ENCODE results near the gene PLEK2. TPM values are rescaled to one million over a fixed set of nuclear protein-coding genes. Genes with fewer than 3 reads are reported as not detected.
"Not testable (repeated sequence)": the region's sequence is repeated elsewhere in the genome, so short reads cannot be mapped to it uniquely, and the experiment has no call there.

PLEK2 gene
- total RNA-seq, 4 donors from 2014 or later = 0.44 to 0.94 TPM; not detected in 2

- in situ Hi-C loops (cut with MboI; ENCODE audit: low sequenced_read_pairs in 4 of 4) (no loop called here), intact Hi-C loops (cut with DNase I; ENCODE audit: low total_unique reads) (no loop called here)
- ATAC-seq = no peak
- Histone ChIP-seq H3K36me3 (no peaks in the 10 kb centered on the region), H3K27me3 (peaks cover 13 to 20% (median 13%) of the 10 kb centered on the region in 3 donors), H3K4me3 (peak overlapping the region in 1 of 4 donors; percentile 29), H3K27ac (no peak overlapping the region), H3K4me1 (no peaks in the 10 kb centered on the region), H3K9me3 (no peaks in the 10 kb centered on the region)
- TF ChIP-seq, protein P1, sequence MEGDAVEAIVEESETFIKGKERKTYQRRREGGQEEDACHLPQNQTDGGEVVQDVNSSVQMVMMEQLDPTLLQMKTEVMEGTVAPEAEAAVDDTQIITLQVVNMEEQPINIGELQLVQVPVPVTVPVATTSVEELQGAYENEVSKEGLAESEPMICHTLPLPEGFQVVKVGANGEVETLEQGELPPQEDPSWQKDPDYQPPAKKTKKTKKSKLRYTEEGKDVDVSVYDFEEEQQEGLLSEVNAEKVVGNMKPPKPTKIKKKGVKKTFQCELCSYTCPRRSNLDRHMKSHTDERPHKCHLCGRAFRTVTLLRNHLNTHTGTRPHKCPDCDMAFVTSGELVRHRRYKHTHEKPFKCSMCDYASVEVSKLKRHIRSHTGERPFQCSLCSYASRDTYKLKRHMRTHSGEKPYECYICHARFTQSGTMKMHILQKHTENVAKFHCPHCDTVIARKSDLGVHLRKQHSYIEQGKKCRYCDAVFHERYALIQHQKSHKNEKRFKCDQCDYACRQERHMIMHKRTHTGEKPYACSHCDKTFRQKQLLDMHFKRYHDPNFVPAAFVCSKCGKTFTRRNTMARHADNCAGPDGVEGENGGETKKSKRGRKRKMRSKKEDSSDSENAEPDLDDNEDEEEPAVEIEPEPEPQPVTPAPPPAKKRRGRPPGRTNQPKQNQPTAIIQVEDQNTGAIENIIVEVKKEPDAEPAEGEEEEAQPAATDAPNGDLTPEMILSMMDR (IDR thresholded peaks at IDR 0.05 in 4 of 5, conservative IDR thresholded peaks at IDR 0.05 in 1 of 5) = no peak
- TF ChIP-seq POLR2A (IDR thresholded peaks at IDR 0.05) = no peak
- DNase-seq = no peak
Measured at GRCh38 chr14:67411370-67411769, 595 bp downstream of the PLEK2 start.

DNA sequence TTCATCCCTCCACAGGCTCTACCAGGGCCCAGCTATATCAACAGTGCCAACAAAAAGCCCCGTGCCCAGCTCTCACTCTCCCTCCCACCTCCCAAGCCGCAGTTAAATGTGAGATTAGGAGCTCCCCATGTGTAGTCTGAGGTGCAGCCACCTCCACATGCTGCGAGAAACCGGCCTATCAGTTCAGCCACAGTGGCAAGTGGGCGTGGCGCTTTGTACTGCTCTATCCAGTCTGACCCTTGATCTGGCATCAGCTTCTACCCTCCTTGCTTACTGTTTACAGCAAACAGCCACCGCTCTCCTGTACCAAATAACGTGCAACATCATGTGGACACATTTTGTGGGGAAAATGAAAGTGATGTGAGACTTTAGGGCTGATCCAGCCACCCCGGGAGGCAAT, 1.7 kb downstream of the PLEK2 start:
- Histone ChIP-seq H3K27me3 (peaks cover 13 to 20% (median 13%) of the 10 kb centered on the region in 3 donors), H3K27ac (no peak overlapping the region), H3K4me3 (no peak overlapping the region), H3K36me3 (no peaks in the 10 kb centered on the region), H3K4me1 (no peaks in the 10 kb centered on the region), H3K9me3 (no peaks in the 10 kb centered on the region)
- in situ Hi-C loops (cut with MboI; ENCODE audit: low sequenced_read_pairs in 4 of 4) = no loop called here
- DNase-seq (no peak), ATAC-seq (no peak)
- intact Hi-C loops (cut with DNase I; ENCODE audit: low total_unique reads) = no loop called here
- no peak for TF ChIP-seq POLR2A (IDR thresholded peaks at IDR 0.05)

DNA sequence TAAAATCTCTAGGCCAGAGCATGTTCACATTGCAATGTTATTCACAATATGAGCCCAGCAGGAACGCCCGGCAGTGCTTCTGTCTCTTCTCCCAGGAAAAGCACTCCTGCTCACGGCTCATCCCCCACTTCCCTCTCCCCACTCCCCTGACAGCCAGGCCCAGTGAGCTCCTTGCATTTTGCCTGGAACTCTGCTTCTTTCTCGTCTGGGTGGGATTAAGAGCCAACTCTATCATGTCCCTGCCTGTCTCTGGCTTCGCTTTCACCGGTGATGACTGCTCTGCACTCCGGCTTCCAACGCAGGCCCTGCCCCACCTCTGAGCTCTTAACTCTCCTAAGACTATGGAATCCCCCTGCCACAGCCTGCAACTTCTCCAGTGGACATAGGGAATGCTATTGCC, 2.5 kb downstream of the PLEK2 start:
- Histone ChIP-seq H3K4me1 (no peaks in the 10 kb centered on the region), H3K27ac (no peak overlapping the region), H3K9me3 (no peaks in the 10 kb centered on the region), H3K4me3 (no peak overlapping the region), H3K27me3 (peaks cover 13 to 20% (median 13%) of the 10 kb centered on the region in 3 donors), H3K36me3 (no peaks in the 10 kb centered on the region)
- TF ChIP-seq, protein P1 (IDR thresholded peaks at IDR 0.05 in 4 of 5, conservative IDR thresholded peaks at IDR 0.05 in 1 of 5) = no peak
- no peak for TF ChIP-seq POLR2A (IDR thresholded peaks at IDR 0.05)
- DNase-seq (no peak), ATAC-seq (no peak)
- in situ Hi-C loops (cut with MboI; ENCODE audit: low sequenced_read_pairs in 4 of 4) (no loop called here), intact Hi-C loops (cut with DNase I; ENCODE audit: low total_unique reads) (no loop called here)

DNA sequence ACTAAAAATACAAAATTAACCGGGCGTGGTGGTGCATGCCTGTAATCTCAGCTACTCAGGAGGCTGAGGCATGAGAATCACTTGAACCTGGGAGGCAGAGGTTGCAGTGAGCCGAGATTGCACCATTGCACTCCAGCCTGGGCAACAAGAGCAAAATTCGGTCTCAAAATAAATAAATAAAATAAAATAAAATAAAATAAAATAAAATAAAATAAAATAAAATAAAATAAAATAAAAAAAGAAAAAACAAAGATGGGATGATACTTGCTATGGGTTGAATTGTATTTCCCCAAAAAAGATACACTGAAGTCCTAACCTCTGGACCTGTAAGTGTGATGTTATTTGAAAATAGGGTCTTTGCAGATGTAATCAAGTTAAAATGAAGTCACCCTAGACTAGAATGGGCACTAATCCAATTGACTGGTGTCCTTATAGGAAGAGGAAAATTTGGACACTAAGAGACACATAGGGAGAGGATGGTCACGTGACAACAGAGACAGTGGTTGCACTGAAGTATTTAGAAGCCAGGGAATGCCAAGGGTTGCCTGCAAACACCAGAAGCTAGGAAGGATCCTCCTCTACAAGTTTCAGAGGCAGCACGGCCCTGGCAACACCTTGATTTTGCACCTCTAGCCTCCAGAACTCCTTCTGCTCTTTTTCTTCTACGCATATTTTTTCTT, 3.7 kb downstream of the PLEK2 start:
- H3K4me3 ChIP-seq; intact Hi-C loops (cut with DNase I; ENCODE audit: low total_unique reads); H3K27ac ChIP-seq; ATAC-seq; H3K4me1 ChIP-seq; in situ Hi-C loops (cut with MboI; ENCODE audit: low sequenced_read_pairs in 4 of 4); DNase-seq; H3K9me3 ChIP-seq; H3K36me3 ChIP-seq: not testable (repeated sequence)
- peaks cover 13 to 20% (median 13%) of the 10 kb centered on the region in 3 donors for H3K27me3 ChIP-seq

DNA sequence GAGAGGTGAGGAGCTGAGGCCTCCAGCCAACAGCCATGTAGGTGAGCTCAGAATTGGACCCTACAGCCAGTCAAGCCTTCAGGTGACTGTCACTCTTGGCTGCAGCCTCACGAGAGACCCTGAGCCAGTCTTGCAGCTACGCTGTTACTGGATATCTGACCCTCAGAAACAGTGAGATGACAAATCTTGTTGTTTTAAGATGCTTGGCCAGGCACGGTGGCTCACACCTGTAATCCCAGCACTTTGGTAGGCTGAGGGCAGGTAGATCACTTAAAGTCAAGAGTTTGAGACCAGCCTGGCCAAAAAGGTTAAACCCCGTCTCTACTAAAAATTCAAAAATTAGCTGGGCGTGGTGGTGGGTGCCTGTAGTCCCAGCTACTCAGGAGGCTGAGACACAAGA, 6.2 kb downstream of the PLEK2 start:
- H3K27me3 ChIP-seq = no peaks in the 10 kb centered on the region
- TF ChIP-seq, protein P1 (IDR thresholded peaks at IDR 0.05 in 4 of 5, conservative IDR thresholded peaks at IDR 0.05 in 1 of 5) = no peak
- no peak for TF ChIP-seq POLR2A (IDR thresholded peaks at IDR 0.05)
- ATAC-seq = no peak
- DNase-seq = no peak
- no peak overlapping the region for H3K4me3 ChIP-seq
- intact Hi-C loops (cut with DNase I; ENCODE audit: low total_unique reads) (no loop called here), in situ Hi-C loops (cut with MboI; ENCODE audit: low sequenced_read_pairs in 4 of 4) (no loop called here)
- no peaks in the 10 kb centered on the region for H3K4me1 ChIP-seq
- no peak overlapping the region for H3K27ac ChIP-seq
- no peaks in the 10 kb centered on the region for H3K36me3 ChIP-seq
- no peaks in the 10 kb centered on the region for H3K9me3 ChIP-seq

GRCh38 chr14:67400434-67400833, 11.5 kb downstream of the PLEK2 start:
- H3K36me3 ChIP-seq = no peaks in the 10 kb centered on the region

More at GRCh38 chr14:67400434-67400833, 11.5 kb downstream of the PLEK2 start:
- Histone ChIP-seq H3K9me3 (no peaks in the 10 kb centered on the region), H3K27me3 (no peaks in the 10 kb centered on the region), H3K4me3 (no peak overlapping the region), H3K27ac (no peak overlapping the region), H3K4me1 (no peaks in the 10 kb centered on the region)
- in situ Hi-C loops (cut with MboI; ENCODE audit: low sequenced_read_pairs in 4 of 4) = no loop called here
- no peak for TF ChIP-seq POLR2A (IDR thresholded peaks at IDR 0.05)
- TF ChIP-seq, protein P1 (IDR thresholded peaks at IDR 0.05 in 4 of 5, conservative IDR thresholded peaks at IDR 0.05 in 1 of 5) = no peak
- intact Hi-C loops (cut with DNase I; ENCODE audit: low total_unique reads) = no loop called here
- DNase-seq (no peak), ATAC-seq (no peak)
